GM12878 (cell line): ENCODE results near the gene CTNNA2. TPM values are rescaled to one million over a fixed set of nuclear protein-coding genes. Genes with fewer than 3 reads are reported as not detected.

ENCODE experiments used
- ATAC-seq: fragments of 200-7000 bp; cut with Tn5 transposase; 3 replicates; pipeline ENCODE4 v1.9.1; 2020; ENCODE audit warnings: mild to moderate bottlenecking, moderate library complexity
- BruUV-seq: library from RNA; stranded (reverse); fragments of 400-500 nt; replicated peaks from 2 replicates; lab custom pipeline; 2021; lab: Mats Ljungman, UMichigan
- CTCF ChIA-PET: fragments of 300-600 bp; sonication (Branson Sonifier 250); formaldehyde crosslinking; extraction: SDS; loops from one replicate; lab custom pipeline; 2021; ENCODE audit warnings: inconsistent platforms; lab: Yijun Ruan, JAX
- POLR2A ChIA-PET: fragments of 350-600 bp; formaldehyde crosslinking; extraction: SDS; loops from one replicate; lab custom pipeline; 2021; ENCODE audit warnings: inconsistent platforms; lab: Charles Lee
- RAD21 ChIA-PET: fragments of 300-600 bp; sonication (Branson Sonifier 250); formaldehyde crosslinking; loops from one replicate; lab custom pipeline; 2023; ENCODE audit warnings: antibody characterized with exemption; ENCODE audit not compliant: unreplicated experiment; lab: Charles Lee
- SMC1A ChIA-PET: fragments of 300-600 bp; sonication (Branson Sonifier 250); formaldehyde crosslinking; loops from one replicate; lab custom pipeline; 2023; ENCODE audit not compliant: unreplicated experiment, uncharacterized antibody; lab: Charles Lee
- DNase-seq: peaks from one replicate; pipeline ENCODE4 v3.0.0-alpha.2; 2011; ENCODE audit warnings: low read depth, low spot score
- FAIRE-seq: peaks from 3 replicates; lab custom pipeline; 2011; peaks lifted over from hg19 to GRCh38; lab: Jason Lieb, UNC
- H2AFZ ChIP-seq: 2 replicates; pipeline ENCODE4 v1.6.0; 2011; ENCODE audit warnings: low read depth, low read length, control low read depth; ENCODE audit not compliant: control insufficient read depth
- H3K27ac ChIP-seq: 2 replicates; pipeline ENCODE4 v1.5.1; 2011; ENCODE audit warnings: control low read depth; ENCODE audit not compliant: control insufficient read depth, insufficient read depth
- H3K27me3 ChIP-seq, 2 experiments: replicated peaks in 1 of 2; 2 replicates each; pipeline versions ENCODE4 v1.6.0 to v1.6.1; 2011; ENCODE audit warnings: low read length in 1 of 2; ENCODE audit not compliant: control insufficient read depth in 2 of 2, insufficient read depth in 2 of 2
- H3K36me3 ChIP-seq, 2 experiments: 2 replicates each; pipeline ENCODE4 v1.5.1; 2011; ENCODE audit warnings: low read length in 1 of 2; ENCODE audit not compliant: control insufficient read depth in 2 of 2, insufficient read depth in 2 of 2
- H3K4me1 ChIP-seq: 2 replicates; pipeline ENCODE4 v1.6.1; 2011; ENCODE audit warnings: mild to moderate bottlenecking, low read length, moderate library complexity, mixed read lengths; ENCODE audit not compliant: control insufficient read depth, insufficient read depth
- H3K4me2 ChIP-seq: 2 replicates; pipeline ENCODE4 v1.6.0; 2011; ENCODE audit warnings: control low read depth; ENCODE audit not compliant: control insufficient read depth, insufficient read depth
- H3K4me3 ChIP-seq: fragments of 200-600 bp; sonication (generic); 2 replicates; pipeline ENCODE4 v1.5.1; 2016
- H3K79me2 ChIP-seq: 2 replicates; pipeline ENCODE4 v1.6.0; 2011; ENCODE audit warnings: low read length; ENCODE audit not compliant: control insufficient read depth, insufficient read depth
- H3K9ac ChIP-seq: 2 replicates; pipeline ENCODE4 v1.8.0; 2011; ENCODE audit warnings: low read length, control low read depth, mixed read lengths; ENCODE audit not compliant: control insufficient read depth, insufficient read depth
- H3K9me3 ChIP-seq: replicated peaks from 3 replicates; pipeline ENCODE4 v1.5.1; 2011; ENCODE audit warnings: mild to moderate bottlenecking, low read length; ENCODE audit not compliant: control insufficient read depth, insufficient read depth
- H4K20me1 ChIP-seq: 2 replicates; pipeline ENCODE4 v1.6.0; 2011; ENCODE audit not compliant: control insufficient read depth, insufficient read depth
- HDGF ChIP-seq: fragments of 450-650 bp; IDR thresholded peaks from 2 replicates; pipeline ENCODE4 v1.6.1; 2016; ENCODE audit warnings: antibody characterized with exemption
- MEF2A ChIP-seq: IDR thresholded peaks from 2 replicates; pipeline ENCODE4 v1.6.1; 2011; ENCODE audit warnings: low read depth, mild to moderate bottlenecking, low read length, moderate library complexity; ENCODE audit not compliant: insufficient read depth
- NFYA ChIP-seq: IDR thresholded peaks from 2 replicates; pipeline ENCODE4 v1.6.1; 2011; ENCODE audit warnings: low read depth, mild to moderate bottlenecking, low read length, improper control_type of control experiment, borderline replicate concordance
- TCF3 ChIP-seq: IDR thresholded peaks from 2 replicates; pipeline ENCODE4 v1.6.1; 2012; ENCODE audit warnings: low read depth, mild to moderate bottlenecking, low read length, borderline replicate concordance; ENCODE audit not compliant: insufficient read depth
- TCF7 ChIP-seq: IDR thresholded peaks from 2 replicates; pipeline ENCODE4 v1.6.1; 2014; ENCODE audit warnings: antibody characterized with exemption, borderline replicate concordance
- ZBED1 ChIP-seq: IDR thresholded peaks from 2 replicates; pipeline ENCODE4 v1.6.1; 2016; ENCODE audit warnings: borderline replicate concordance
- ZNF24 ChIP-seq: fragments of 450-650 bp; IDR thresholded peaks from 2 replicates; pipeline ENCODE4 v1.6.1; 2017; ENCODE audit warnings: antibody characterized with exemption, mild to moderate bottlenecking
- WGBS: methylation state at CpG from one replicate; pipeline ENCODE4 v1.1.6; 2016; ENCODE audit warnings: low lambda C conversion rate; ENCODE audit not compliant: insufficient replicate concordance, insufficient coverage; ENCODE audit errors: missing lambda C conversion rate; 5-methylcytosine and 5-hydroxymethylcytosine counted together
- in situ Hi-C: fragments of 300-500 bp; cut with MboI; formaldehyde crosslinking; loops from 9 replicates; pipeline ENCODE4 v1.14.3; 2018; ENCODE audit warnings: mixed read lengths
- intact Hi-C: fragments of 100-400 bp; cut with micrococcal nuclease; formaldehyde crosslinking; loops from one replicate; pipeline ENCODE4 v1.14.2; 2022; ENCODE audit not compliant: unreplicated experiment
- polyA plus RNA-seq, 11 experiments: library from polyadenylated mRNA; depleted of rRNA in 4 of 11; unstranded in 6 of 11; stranded (reverse) in 5 of 11; fragments of >200 nt; fragmentation: Nextera tagmentation in 4 of 11; fragmentation: Illumina TruSeq in 1 of 11; extraction: Ambion mirVana in 4 of 11; extraction: Trizol in 1 of 11; gene quantifications; 1 replicate in 1 of 11; 2 replicates in 10 of 11; pipeline versions ENCODE4 v1.2.1 to v1.2.3, GENCODE V29; 2011 to 2016; ENCODE audit warnings: inconsistent platforms in 2 of 11, missing spikeins in 2 of 11, low read depth in 1 of 11
- total RNA-seq, 4 experiments: library from RNA; depleted of rRNA in 3 of 4; stranded (reverse); fragments of >200 nt in 3 of 4; fragmentation: Illumina TruSeq in 1 of 4; extraction: Trizol in 1 of 4; gene quantifications; 2 replicates each; pipeline versions ENCODE4 v1.2.1 to v1.2.3, GENCODE V29; 2013 to 2021
- TF ChIP-seq, protein P1 (sequence below): fragments of 450-650 bp; IDR thresholded peaks from 2 replicates; pipeline ENCODE4 v1.6.1; 2017; ENCODE audit warnings: mild to moderate bottlenecking
- TF ChIP-seq, protein P2 (sequence below): fragments of 450-650 bp; IDR thresholded peaks from 2 replicates; pipeline ENCODE4 v1.6.1; 2018; ENCODE audit warnings: mild to moderate bottlenecking, low read depth, moderate library complexity; ENCODE audit not compliant: partially characterized antibody

CTNNA2 gene
- total and polyA plus RNA-seq, 10 of the 15 experiments (the other 5 are each of a cell fraction or from before 2014, with no cell fraction given): 2.4 to 36.2 (median 6.6) TPM

DNA sequence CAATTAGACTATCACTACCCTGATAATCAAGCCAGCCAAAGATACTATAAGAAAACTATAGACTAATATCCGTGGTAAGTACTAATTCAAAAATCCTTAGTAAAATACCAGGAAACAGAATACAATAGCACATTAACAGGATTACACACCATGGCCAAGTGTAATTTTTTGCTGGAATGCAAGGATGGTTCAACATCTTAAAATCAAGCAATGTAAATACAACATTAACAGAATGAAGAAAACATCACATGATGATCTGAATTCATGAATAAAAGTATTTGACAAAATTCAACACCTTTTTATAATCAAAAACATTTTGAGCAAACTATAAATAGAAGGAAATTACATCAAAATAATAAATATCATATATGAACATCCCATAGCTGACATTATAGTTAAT lies 1142.4 kb downstream of the CTNNA2 start:
- TF ChIP-seq HDGF (no peak), TCF3 (no peak), ZBED1 (no peak), MEF2A (no peak), TCF7 (no peak), NFYA (no peak), ZNF24 (no peak)
- TF ChIP-seq, protein P1, sequence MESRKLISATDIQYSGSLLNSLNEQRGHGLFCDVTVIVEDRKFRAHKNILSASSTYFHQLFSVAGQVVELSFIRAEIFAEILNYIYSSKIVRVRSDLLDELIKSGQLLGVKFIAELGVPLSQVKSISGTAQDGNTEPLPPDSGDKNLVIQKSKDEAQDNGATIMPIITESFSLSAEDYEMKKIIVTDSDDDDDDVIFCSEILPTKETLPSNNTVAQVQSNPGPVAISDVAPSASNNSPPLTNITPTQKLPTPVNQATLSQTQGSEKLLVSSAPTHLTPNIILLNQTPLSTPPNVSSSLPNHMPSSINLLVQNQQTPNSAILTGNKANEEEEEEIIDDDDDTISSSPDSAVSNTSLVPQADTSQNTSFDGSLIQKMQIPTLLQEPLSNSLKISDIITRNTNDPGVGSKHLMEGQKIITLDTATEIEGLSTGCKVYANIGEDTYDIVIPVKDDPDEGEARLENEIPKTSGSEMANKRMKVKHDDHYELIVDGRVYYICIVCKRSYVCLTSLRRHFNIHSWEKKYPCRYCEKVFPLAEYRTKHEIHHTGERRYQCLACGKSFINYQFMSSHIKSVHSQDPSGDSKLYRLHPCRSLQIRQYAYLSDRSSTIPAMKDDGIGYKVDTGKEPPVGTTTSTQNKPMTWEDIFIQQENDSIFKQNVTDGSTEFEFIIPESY: no peak
- TF ChIP-seq, protein P2, sequence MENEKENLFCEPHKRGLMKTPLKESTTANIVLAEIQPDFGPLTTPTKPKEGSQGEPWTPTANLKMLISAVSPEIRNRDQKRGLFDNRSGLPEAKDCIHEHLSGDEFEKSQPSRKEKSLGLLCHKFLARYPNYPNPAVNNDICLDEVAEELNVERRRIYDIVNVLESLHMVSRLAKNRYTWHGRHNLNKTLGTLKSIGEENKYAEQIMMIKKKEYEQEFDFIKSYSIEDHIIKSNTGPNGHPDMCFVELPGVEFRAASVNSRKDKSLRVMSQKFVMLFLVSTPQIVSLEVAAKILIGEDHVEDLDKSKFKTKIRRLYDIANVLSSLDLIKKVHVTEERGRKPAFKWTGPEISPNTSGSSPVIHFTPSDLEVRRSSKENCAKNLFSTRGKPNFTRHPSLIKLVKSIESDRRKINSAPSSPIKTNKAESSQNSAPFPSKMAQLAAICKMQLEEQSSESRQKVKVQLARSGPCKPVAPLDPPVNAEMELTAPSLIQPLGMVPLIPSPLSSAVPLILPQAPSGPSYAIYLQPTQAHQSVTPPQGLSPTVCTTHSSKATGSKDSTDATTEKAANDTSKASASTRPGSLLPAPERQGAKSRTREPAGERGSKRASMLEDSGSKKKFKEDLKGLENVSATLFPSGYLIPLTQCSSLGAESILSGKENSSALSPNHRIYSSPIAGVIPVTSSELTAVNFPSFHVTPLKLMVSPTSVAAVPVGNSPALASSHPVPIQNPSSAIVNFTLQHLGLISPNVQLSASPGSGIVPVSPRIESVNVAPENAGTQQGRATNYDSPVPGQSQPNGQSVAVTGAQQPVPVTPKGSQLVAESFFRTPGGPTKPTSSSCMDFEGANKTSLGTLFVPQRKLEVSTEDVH: no peak
- TF ChIP-seq, all 136 proteins: peak for 0
- H3K36me3 ChIP-seq: no peaks in the 10 kb centered on the region
- intact Hi-C loops (no loop called here), in situ Hi-C loops (no loop called here)
- no peak for DNase-seq
- no peak overlapping the region for H3K4me2 ChIP-seq
- no peaks in the 10 kb centered on the region for H3K27me3 ChIP-seq
- WGBS: 38% methylated on average over 1 of the region's 1 CpG
- SMC1A ChIA-PET: no interaction called here
- no peak overlapping the region for H3K27ac ChIP-seq
- BruUV-seq: no TSS peak
- no peak for FAIRE-seq
- H2AFZ ChIP-seq: no peak overlapping the region
- POLR2A ChIA-PET: no interaction called here
- no peak overlapping the region for H3K4me3 ChIP-seq
- no peaks in the 10 kb centered on the region; the same call in 2 of the 3 replicates for H3K9me3 ChIP-seq
- no peaks in the 10 kb centered on the region for H3K4me1 ChIP-seq
- H4K20me1 ChIP-seq: no peaks in the 10 kb centered on the region
- CTCF ChIA-PET: no interaction called here
- no peaks in the 10 kb centered on the region for H3K79me2 ChIP-seq
- RAD21 ChIA-PET: no interaction called here
- H3K9ac ChIP-seq: no peak overlapping the region
- ATAC-seq: no peak
